ENCODE results near the gene ZSWIM7. TPM values are rescaled to one million over a fixed set of nuclear protein-coding genes. Genes with fewer than 3 reads are reported as not detected.
A peak's percentile ranks its signal among the peaks of the same experiment; 100 is the strongest.

The ZSWIM7 gene
- polyA plus RNA-seq (2012; ENCODE audit: insufficient read length, low read depth) = 54.7 TPM

GRCh38 chr17:15999141-15999973 lies at the start of gene ZSWIM7, which contains the start of gene TTC19:
ZSWIM7 (minus strand) TSS chr17:15999704; CDS start chr17:15999594, 110 bp downstream.
TTC19 (plus strand) TSS chr17:15999824; CDS start chr17:15999849, 25 bp downstream.
- peak; percentile 99 for TF ChIP-seq TAF1 (IDR thresholded peaks at IDR 0.05; ENCODE audit: borderline replicate concordance, insufficient read depth, low read length)
- TF ChIP-seq SIN3A (IDR thresholded peaks at IDR 0.05; ENCODE audit: borderline replicate concordance, insufficient read depth, low read length) = peak; percentile 87; the same call in 1 of the 2 replicates
- TF ChIP-seq, protein P1, sequence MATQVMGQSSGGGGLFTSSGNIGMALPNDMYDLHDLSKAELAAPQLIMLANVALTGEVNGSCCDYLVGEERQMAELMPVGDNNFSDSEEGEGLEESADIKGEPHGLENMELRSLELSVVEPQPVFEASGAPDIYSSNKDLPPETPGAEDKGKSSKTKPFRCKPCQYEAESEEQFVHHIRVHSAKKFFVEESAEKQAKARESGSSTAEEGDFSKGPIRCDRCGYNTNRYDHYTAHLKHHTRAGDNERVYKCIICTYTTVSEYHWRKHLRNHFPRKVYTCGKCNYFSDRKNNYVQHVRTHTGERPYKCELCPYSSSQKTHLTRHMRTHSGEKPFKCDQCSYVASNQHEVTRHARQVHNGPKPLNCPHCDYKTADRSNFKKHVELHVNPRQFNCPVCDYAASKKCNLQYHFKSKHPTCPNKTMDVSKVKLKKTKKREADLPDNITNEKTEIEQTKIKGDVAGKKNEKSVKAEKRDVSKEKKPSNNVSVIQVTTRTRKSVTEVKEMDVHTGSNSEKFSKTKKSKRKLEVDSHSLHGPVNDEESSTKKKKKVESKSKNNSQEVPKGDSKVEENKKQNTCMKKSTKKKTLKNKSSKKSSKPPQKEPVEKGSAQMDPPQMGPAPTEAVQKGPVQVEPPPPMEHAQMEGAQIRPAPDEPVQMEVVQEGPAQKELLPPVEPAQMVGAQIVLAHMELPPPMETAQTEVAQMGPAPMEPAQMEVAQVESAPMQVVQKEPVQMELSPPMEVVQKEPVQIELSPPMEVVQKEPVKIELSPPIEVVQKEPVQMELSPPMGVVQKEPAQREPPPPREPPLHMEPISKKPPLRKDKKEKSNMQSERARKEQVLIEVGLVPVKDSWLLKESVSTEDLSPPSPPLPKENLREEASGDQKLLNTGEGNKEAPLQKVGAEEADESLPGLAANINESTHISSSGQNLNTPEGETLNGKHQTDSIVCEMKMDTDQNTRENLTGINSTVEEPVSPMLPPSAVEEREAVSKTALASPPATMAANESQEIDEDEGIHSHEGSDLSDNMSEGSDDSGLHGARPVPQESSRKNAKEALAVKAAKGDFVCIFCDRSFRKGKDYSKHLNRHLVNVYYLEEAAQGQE (IDR thresholded peaks at IDR 0.05; ENCODE audit: insufficient read depth in 1 of 2, low read depth in 2 of 2, low read length in 2 of 2) = peak; percentile 45 to 68; a peak in 1 of 4 replicates
- peak; percentile 99 for TF ChIP-seq FOXP2 (optimal IDR thresholded peaks at IDR 0.05; ENCODE audit: borderline replicate concordance, extremely low read depth, extremely low read length, insufficient read depth)
- TF ChIP-seq POLR2AphosphoS5 (IDR thresholded peaks at IDR 0.05; ENCODE audit: low read depth, low read length) = peak; percentile 91

GRCh38 chr17:16048811-16049449 lies 49.4 kb upstream of the ZSWIM7 start:
- TF ChIP-seq FOXP2 (optimal IDR thresholded peaks at IDR 0.05; ENCODE audit: borderline replicate concordance, extremely low read depth, extremely low read length, insufficient read depth) (no peak), TAF1 (IDR thresholded peaks at IDR 0.05; ENCODE audit: borderline replicate concordance, insufficient read depth, low read length) (no peak), SIN3A (IDR thresholded peaks at IDR 0.05; ENCODE audit: borderline replicate concordance, insufficient read depth, low read length) (no peak), POLR2AphosphoS5 (IDR thresholded peaks at IDR 0.05; ENCODE audit: low read depth, low read length) (no peak)
- TF ChIP-seq, protein P1 (IDR thresholded peaks at IDR 0.05; ENCODE audit: insufficient read depth in 1 of 2, low read depth in 2 of 2, low read length in 2 of 2) = no peak

GRCh38 chr17:16046966-16047365 lies 47.5 kb upstream of the ZSWIM7 start:
- no peak for TF ChIP-seq SIN3A (IDR thresholded peaks at IDR 0.05; ENCODE audit: borderline replicate concordance, insufficient read depth, low read length)
- no peak for TF ChIP-seq TAF1 (IDR thresholded peaks at IDR 0.05; ENCODE audit: borderline replicate concordance, insufficient read depth, low read length)
- TF ChIP-seq FOXP2 (optimal IDR thresholded peaks at IDR 0.05; ENCODE audit: borderline replicate concordance, extremely low read depth, extremely low read length, insufficient read depth) = no peak
- no peak for TF ChIP-seq POLR2AphosphoS5 (IDR thresholded peaks at IDR 0.05; ENCODE audit: low read depth, low read length)
- TF ChIP-seq, protein P1 (IDR thresholded peaks at IDR 0.05; ENCODE audit: insufficient read depth in 1 of 2, low read depth in 2 of 2, low read length in 2 of 2) = no peak

- no peak for TF ChIP-seq POLR2AphosphoS5 (IDR thresholded peaks at IDR 0.05; ENCODE audit: low read depth, low read length)
Observed at GRCh38 chr17:16044487-16044886, 45.0 kb upstream of the ZSWIM7 start.

- no peak for TF ChIP-seq FOXP2 (optimal IDR thresholded peaks at IDR 0.05; ENCODE audit: borderline replicate concordance, extremely low read depth, extremely low read length, insufficient read depth)
- no peak for TF ChIP-seq SIN3A (IDR thresholded peaks at IDR 0.05; ENCODE audit: borderline replicate concordance, insufficient read depth, low read length)
- TF ChIP-seq TAF1 (IDR thresholded peaks at IDR 0.05; ENCODE audit: borderline replicate concordance, insufficient read depth, low read length) = no peak
- no peak for TF ChIP-seq POLR2AphosphoS5 (IDR thresholded peaks at IDR 0.05; ENCODE audit: low read depth, low read length)
- TF ChIP-seq, protein P1 (IDR thresholded peaks at IDR 0.05; ENCODE audit: insufficient read depth in 1 of 2, low read depth in 2 of 2, low read length in 2 of 2) = no peak
Observed at GRCh38 chr17:16040710-16041251, 41.3 kb upstream of the ZSWIM7 start.
